ENCODE data around the gene NUBP2. TPM values are rescaled to one million over a fixed set of nuclear protein-coding genes. Genes with fewer than 3 reads are reported as not detected.

Gene NUBP2
- total RNA-seq, 1 experiment from 2014 or later = 76.6 TPM

DNA sequence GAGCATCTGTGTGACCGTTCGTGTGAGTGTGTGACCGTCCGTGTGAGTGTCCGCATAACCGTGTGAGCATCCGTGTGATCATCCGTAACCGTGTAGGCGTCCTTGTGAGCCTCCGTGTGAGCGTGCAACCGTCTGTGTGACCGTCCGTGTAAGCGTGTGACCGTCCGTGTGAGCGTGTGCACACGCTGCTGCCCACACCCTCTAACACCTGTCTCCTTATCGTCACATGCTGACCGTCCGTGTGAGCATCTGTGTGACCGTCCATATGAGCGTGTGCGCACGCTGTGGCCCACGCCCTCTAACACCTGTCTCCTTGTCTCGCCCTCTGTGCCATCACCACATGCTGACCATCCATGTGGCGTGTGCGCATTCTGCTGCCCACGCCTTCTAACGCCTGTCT lies 42.5 kb upstream of the NUBP2 start:
- intact Hi-C loops (cut with micrococcal nuclease; ENCODE audit: unreplicated experiment) = no loop called here
- Histone ChIP-seq H3K27me3 (replicated peaks; ENCODE audit: insufficient read depth, low read depth, low read length, poor library complexity) (no peaks in the 10 kb centered on the region), H3K36me3 (ENCODE audit: insufficient read depth, low read length, poor library complexity, severe bottlenecking) (peaks cover 2% of the 10 kb centered on the region), H3K4me3 (ENCODE audit: low read depth, low read length, poor library complexity, severe bottlenecking) (no peak overlapping the region), H3K9me3 (ENCODE audit: low read depth, low read length, poor library complexity, severe bottlenecking) (peaks cover 6% of the 10 kb centered on the region), H3K27ac (ENCODE audit: low read depth, low read length, poor library complexity, severe bottlenecking) (no peak overlapping the region), H3K4me1 (ENCODE audit: insufficient read depth, low read length, poor library complexity, severe bottlenecking) (no peaks in the 10 kb centered on the region)
- no peak for DNase-seq (ENCODE audit: low spot score)
- POLR2A ChIA-PET (ENCODE audit: low non-redundant PET) = no interaction called here
- CTCF ChIA-PET = no interaction called here
- TF ChIP-seq EZH2 (IDR thresholded peaks at IDR 0.05; ENCODE audit: borderline replicate concordance, low read depth, low read length, poor library complexity, severe bottlenecking) = no peak
- TF ChIP-seq, protein P1, sequence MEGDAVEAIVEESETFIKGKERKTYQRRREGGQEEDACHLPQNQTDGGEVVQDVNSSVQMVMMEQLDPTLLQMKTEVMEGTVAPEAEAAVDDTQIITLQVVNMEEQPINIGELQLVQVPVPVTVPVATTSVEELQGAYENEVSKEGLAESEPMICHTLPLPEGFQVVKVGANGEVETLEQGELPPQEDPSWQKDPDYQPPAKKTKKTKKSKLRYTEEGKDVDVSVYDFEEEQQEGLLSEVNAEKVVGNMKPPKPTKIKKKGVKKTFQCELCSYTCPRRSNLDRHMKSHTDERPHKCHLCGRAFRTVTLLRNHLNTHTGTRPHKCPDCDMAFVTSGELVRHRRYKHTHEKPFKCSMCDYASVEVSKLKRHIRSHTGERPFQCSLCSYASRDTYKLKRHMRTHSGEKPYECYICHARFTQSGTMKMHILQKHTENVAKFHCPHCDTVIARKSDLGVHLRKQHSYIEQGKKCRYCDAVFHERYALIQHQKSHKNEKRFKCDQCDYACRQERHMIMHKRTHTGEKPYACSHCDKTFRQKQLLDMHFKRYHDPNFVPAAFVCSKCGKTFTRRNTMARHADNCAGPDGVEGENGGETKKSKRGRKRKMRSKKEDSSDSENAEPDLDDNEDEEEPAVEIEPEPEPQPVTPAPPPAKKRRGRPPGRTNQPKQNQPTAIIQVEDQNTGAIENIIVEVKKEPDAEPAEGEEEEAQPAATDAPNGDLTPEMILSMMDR (conservative IDR thresholded peaks at IDR 0.05; ENCODE audit: low read depth, low read length) = no peak
- BruUV-seq (replicated peaks) = no TSS peak

DNA sequence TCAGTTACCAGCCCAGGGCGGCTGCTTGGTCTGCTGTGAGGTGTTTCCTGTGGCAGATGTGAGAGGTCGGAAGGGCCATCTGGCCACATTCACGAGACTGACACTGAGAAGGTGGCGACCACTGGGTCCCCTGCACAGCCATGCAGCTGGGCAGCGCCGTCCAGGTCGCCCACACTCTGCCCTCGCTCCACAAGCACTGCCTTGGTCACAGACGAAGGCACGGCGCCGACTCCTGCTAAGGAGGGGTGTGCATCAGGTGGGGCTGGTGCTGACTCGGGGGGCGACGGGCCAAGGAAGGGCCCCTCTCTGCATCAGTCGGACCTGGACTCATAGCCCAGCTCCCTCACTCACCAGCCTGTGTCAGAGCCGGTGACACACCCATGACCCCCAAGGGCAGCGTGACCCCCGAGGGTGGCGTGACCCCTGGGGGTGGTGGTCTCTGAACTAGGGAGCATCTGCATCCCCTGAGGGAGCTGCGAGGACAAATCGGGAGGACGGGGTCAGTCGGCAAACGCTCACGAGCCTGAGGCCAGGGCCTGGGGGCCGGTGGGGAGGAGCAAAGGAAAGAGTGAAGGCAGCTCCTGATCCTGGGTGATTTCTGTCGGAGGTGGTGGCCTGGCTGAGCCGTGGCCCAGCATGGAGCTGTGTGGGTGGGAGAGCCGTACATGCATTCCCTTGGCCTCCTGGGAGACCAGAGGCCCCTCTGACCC lies 41.8 kb upstream of the NUBP2 start:
- no peaks in the 10 kb centered on the region for H3K27me3 ChIP-seq (replicated peaks; ENCODE audit: insufficient read depth, low read depth, low read length, poor library complexity)
- ChIA-PET CTCF (no interaction called here), POLR2A (ENCODE audit: low non-redundant PET) (no interaction called here)
- H3K4me3 ChIP-seq (ENCODE audit: low read depth, low read length, poor library complexity, severe bottlenecking) = no peak overlapping the region
- TF ChIP-seq EZH2 (IDR thresholded peaks at IDR 0.05; ENCODE audit: borderline replicate concordance, low read depth, low read length, poor library complexity, severe bottlenecking) = no peak
- TF ChIP-seq, protein P1 (conservative IDR thresholded peaks at IDR 0.05; ENCODE audit: low read depth, low read length) = no peak
- H3K4me1 ChIP-seq (ENCODE audit: insufficient read depth, low read length, poor library complexity, severe bottlenecking) = no peaks in the 10 kb centered on the region
- peaks cover 6% of the 10 kb centered on the region for H3K9me3 ChIP-seq (ENCODE audit: low read depth, low read length, poor library complexity, severe bottlenecking)
- no TSS peak for BruUV-seq (replicated peaks)
- DNase-seq (ENCODE audit: low spot score) = no peak
- no peak overlapping the region for H3K27ac ChIP-seq (ENCODE audit: low read depth, low read length, poor library complexity, severe bottlenecking)
- intact Hi-C loops (cut with micrococcal nuclease; ENCODE audit: unreplicated experiment) = no loop called here
- H3K36me3 ChIP-seq (ENCODE audit: insufficient read depth, low read length, poor library complexity, severe bottlenecking) = peaks cover 2% of the 10 kb centered on the region

DNA sequence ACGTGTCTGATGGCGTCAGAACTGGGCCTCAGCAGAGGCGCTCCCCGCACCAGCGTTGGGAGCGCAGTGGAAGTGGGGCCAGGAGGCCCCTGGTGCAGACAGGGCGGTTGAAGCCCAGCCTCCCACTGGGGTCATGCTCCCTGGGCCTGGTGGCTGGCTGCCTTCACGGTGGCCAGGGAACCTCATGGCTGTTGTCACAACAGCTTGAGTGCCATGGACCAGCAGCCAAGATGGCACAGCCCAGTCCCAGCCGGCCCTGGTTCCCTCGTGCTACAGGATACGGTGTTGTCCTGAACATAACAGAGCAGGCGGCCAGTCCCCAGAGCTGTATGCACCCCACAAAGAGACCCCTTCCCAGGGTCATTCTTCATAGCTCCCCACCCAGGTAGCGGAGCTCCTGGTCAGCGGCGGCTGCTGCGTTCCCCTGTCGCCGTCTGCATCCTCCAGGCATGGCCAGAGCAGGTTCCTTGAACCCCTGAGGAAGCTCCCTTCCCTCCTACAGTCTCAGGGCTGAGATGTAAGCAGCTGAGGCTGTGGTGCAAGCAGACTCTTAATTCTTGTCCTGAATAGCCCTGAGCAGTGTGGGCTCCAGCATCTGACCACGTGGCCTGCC lies 41.1 kb upstream of the NUBP2 start:
- intact Hi-C loops (cut with micrococcal nuclease; ENCODE audit: unreplicated experiment) = no loop called here
- no peaks in the 10 kb centered on the region for H3K27me3 ChIP-seq (replicated peaks; ENCODE audit: insufficient read depth, low read depth, low read length, poor library complexity)
- POLR2A ChIA-PET (ENCODE audit: low non-redundant PET) = no interaction called here
- no peak for DNase-seq (ENCODE audit: low spot score)
- peaks cover 6% of the 10 kb centered on the region for H3K9me3 ChIP-seq (ENCODE audit: low read depth, low read length, poor library complexity, severe bottlenecking)
- H3K4me1 ChIP-seq (ENCODE audit: insufficient read depth, low read length, poor library complexity, severe bottlenecking) = no peaks in the 10 kb centered on the region
- CTCF ChIA-PET = no interaction called here
- no peak overlapping the region for H3K4me3 ChIP-seq (ENCODE audit: low read depth, low read length, poor library complexity, severe bottlenecking)
- H3K27ac ChIP-seq (ENCODE audit: low read depth, low read length, poor library complexity, severe bottlenecking) = no peak overlapping the region
- no TSS peak for BruUV-seq (replicated peaks)
- TF ChIP-seq, protein P1 (conservative IDR thresholded peaks at IDR 0.05; ENCODE audit: low read depth, low read length) = no peak
- TF ChIP-seq EZH2 (IDR thresholded peaks at IDR 0.05; ENCODE audit: borderline replicate concordance, low read depth, low read length, poor library complexity, severe bottlenecking) = no peak
- H3K36me3 ChIP-seq (ENCODE audit: insufficient read depth, low read length, poor library complexity, severe bottlenecking) = peaks cover 2% of the 10 kb centered on the region
